Loucy (cell line): ENCODE data around the gene INCA1.

ENCODE experiments used
- H2AFZ ChIP-seq: fragments of 200-600 bp; sonication (generic); 2 replicates; pipeline ENCODE4 v1.6.0; 2016; ENCODE audit warnings: antibody characterized with exemption, mild to moderate bottlenecking, low read length, moderate library complexity
- H3F3A ChIP-seq: fragments of 200-600 bp; 2 replicates; pipeline ENCODE4 v1.6.0; 2016; ENCODE audit warnings: antibody characterized with exemption, low read depth, mild to moderate bottlenecking
- H3K27me3 ChIP-seq: fragments of 200-600 bp; sonication (generic); 2 replicates; pipeline ENCODE4 v1.6.1; 2014; ENCODE audit warnings: low read length, mild to moderate bottlenecking; ENCODE audit not compliant: insufficient read depth, poor library complexity, severe bottlenecking
- H3K36me3 ChIP-seq: fragments of 200-600 bp; sonication (generic); 2 replicates; pipeline ENCODE4 v1.6.1; 2016; ENCODE audit warnings: low read length; ENCODE audit not compliant: insufficient read depth
- H3K4me1 ChIP-seq: fragments of 200-600 bp; sonication (generic); 2 replicates; pipeline ENCODE4 v1.5.1; 2014; ENCODE audit warnings: low read length, mild to moderate bottlenecking; ENCODE audit not compliant: insufficient read depth, poor library complexity, severe bottlenecking
- H3K4me2 ChIP-seq: fragments of 200-600 bp; sonication (generic); 2 replicates; pipeline ENCODE4 v1.6.0; 2014; ENCODE audit warnings: antibody characterized with exemption, low read length, low read depth, mild to moderate bottlenecking; ENCODE audit not compliant: poor library complexity, severe bottlenecking
- H3K4me3 ChIP-seq: fragments of 200-600 bp; sonication (generic); 2 replicates; pipeline ENCODE4 v1.5.1; 2014; ENCODE audit warnings: low read length, mild to moderate bottlenecking, mixed read lengths; ENCODE audit not compliant: poor library complexity, severe bottlenecking
- H3K79me2 ChIP-seq: fragments of 200-600 bp; sonication (generic); 2 replicates; pipeline ENCODE4 v1.6.1; 2014; ENCODE audit warnings: low read length; ENCODE audit not compliant: insufficient read depth
- H3K9ac ChIP-seq: fragments of 200-600 bp; sonication (generic); 2 replicates; pipeline ENCODE4 v1.6.0; 2014; ENCODE audit warnings: mild to moderate bottlenecking, low read depth, low read length, moderate library complexity; ENCODE audit not compliant: poor library complexity, severe bottlenecking
- H3K9me2 ChIP-seq: fragments of 200-600 bp; sonication (generic); replicated peaks from 2 replicates; pipeline ENCODE4 v1.6.1; 2016; ENCODE audit warnings: low read depth, low read length, mixed read lengths
- H3K9me3 ChIP-seq: fragments of 200-600 bp; sonication (generic); 2 replicates; pipeline ENCODE4 v1.6.1; 2014; ENCODE audit warnings: mild to moderate bottlenecking, antibody characterized with exemption, low read length, low read depth; ENCODE audit not compliant: insufficient read depth
- H4K20me1 ChIP-seq: fragments of 200-600 bp; sonication (generic); 2 replicates; pipeline ENCODE4 v1.6.0; 2014; ENCODE audit warnings: antibody characterized with exemption, low read length, mild to moderate bottlenecking; ENCODE audit not compliant: insufficient read depth, poor library complexity, severe bottlenecking
- CTCF ChIP-seq: fragments of 200-600 bp; sonication (generic); conservative IDR thresholded peaks from 2 replicates; pipeline ENCODE4 v1.5.1; 2014; ENCODE audit warnings: mild to moderate bottlenecking, antibody characterized with exemption, low read length
- EZH2phosphoT487 ChIP-seq: fragments of 200-600 bp; IDR thresholded peaks from 2 replicates; pipeline ENCODE4 v1.6.1; 2018; ENCODE audit warnings: antibody characterized with exemption, mild to moderate bottlenecking, moderate library complexity, borderline replicate concordance

Gene INCA1

GRCh38 chr17:4982305-4982704, 15.0 kb downstream of the INCA1 start:
- Histone ChIP-seq H3K9me3 (no peaks in the 10 kb centered on the region), H3K4me1 (peaks cover 19% of the 10 kb centered on the region), H3K4me2 (no peak overlapping the region), H3K4me3 (no peak overlapping the region), H3F3A (no peaks in the 10 kb centered on the region), H3K9me2 (no peaks in the 10 kb centered on the region), H4K20me1 (no peaks in the 10 kb centered on the region), H3K36me3 (peaks cover 5% of the 10 kb centered on the region; the same call in 1 of the 2 replicates), H2AFZ (no peak overlapping the region), H3K9ac (no peak overlapping the region), H3K27me3 (no peaks in the 10 kb centered on the region), H3K79me2 (peaks cover 13% of the 10 kb centered on the region; the same call in 1 of the 2 replicates)
- TF ChIP-seq CTCF (no peak), EZH2phosphoT487 (no peak)

- Histone ChIP-seq H3K4me2 (peak overlapping the region; percentile 21), H3K79me2 (peaks cover under 1% of the 10 kb centered on the region; the same call in 1 of the 2 replicates), H3F3A (no peaks in the 10 kb centered on the region), H3K27me3 (no peaks in the 10 kb centered on the region), H3K4me3 (no peak overlapping the region), H3K9me3 (no peaks in the 10 kb centered on the region), H3K36me3 (peaks cover 8% of the 10 kb centered on the region; the same call in 1 of the 2 replicates), H3K9me2 (no peaks in the 10 kb centered on the region), H3K4me1 (peaks cover 7% of the 10 kb centered on the region), H3K9ac (no peak overlapping the region), H2AFZ (no peak overlapping the region), H4K20me1 (no peaks in the 10 kb centered on the region)
- TF ChIP-seq EZH2phosphoT487 (no peak), CTCF (peak; percentile 81)
These were observed 16.6 kb downstream of the INCA1 start for GRCh38 chr17:4980644-4981216.

- Histone ChIP-seq H3F3A (no peaks in the 10 kb centered on the region), H3K9me3 (no peaks in the 10 kb centered on the region), H2AFZ (no peak overlapping the region), H3K27me3 (no peaks in the 10 kb centered on the region), H3K4me2 (no peak overlapping the region), H3K36me3 (peaks cover 8% of the 10 kb centered on the region; the same call in 1 of the 2 replicates), H3K79me2 (no peaks in the 10 kb centered on the region), H3K9ac (no peak overlapping the region), H3K9me2 (no peaks in the 10 kb centered on the region), H3K4me1 (peaks cover 5% of the 10 kb centered on the region), H4K20me1 (no peaks in the 10 kb centered on the region), H3K4me3 (no peak overlapping the region)
- TF ChIP-seq EZH2phosphoT487 (no peak), CTCF (no peak)
These were observed 18.6 kb downstream of the INCA1 start for GRCh38 chr17:4978726-4979125.
